Activated CD8-positive, alpha-beta T cell treated with anti-CD3 and anti-CD28 coated beads, Interleukin-2, amount 10 ng/mL, durations not matched to agents 7 days and 5 days (primary cell): ENCODE data around the gene JADE1. TPM values are rescaled to one million over a fixed set of nuclear protein-coding genes. Genes with fewer than 3 reads are reported as not detected.

Experiments used
- ATAC-seq: fragments of 150-1000 bp; cut with Tn5 transposase; one replicate; pipeline ENCODE4 v1.10.0; 2021; ENCODE audit warnings: moderate library complexity
- CTCF ChIA-PET: fragments of 350-600 bp; sonication (Branson Sonifier 250); formaldehyde crosslinking; loops from one replicate; lab custom pipeline; 2021; ENCODE audit warnings: antibody characterized with exemption; lab: Charles Lee
- POLR2A ChIA-PET: fragments of 350-600 bp; sonication (Branson Sonifier 250); formaldehyde crosslinking; loops from one replicate; lab custom pipeline; 2021; ENCODE audit warnings: antibody characterized with exemption; lab: Charles Lee
- DNase-seq: peaks from one replicate; pipeline ENCODE4 v3.0.0-alpha.2; 2020
- H3K27ac Mint-ChIP-seq: one replicate; pipeline ENCODE4 v1.8.0; 2021; ENCODE audit warnings: mild to moderate bottlenecking, mixed read lengths
- H3K27me3 Mint-ChIP-seq: one replicate; pipeline ENCODE4 v1.8.0; 2021; ENCODE audit warnings: low read depth, mixed read lengths
- H3K36me3 Mint-ChIP-seq: one replicate; pipeline ENCODE4 v1.8.0; 2021; ENCODE audit warnings: low read depth, mixed read lengths
- H3K4me1 Mint-ChIP-seq: one replicate; pipeline ENCODE4 v1.8.0; 2021; ENCODE audit warnings: low read depth, mixed read lengths
- H3K4me3 Mint-ChIP-seq: one replicate; pipeline ENCODE4 v1.8.0; 2021; ENCODE audit warnings: mild to moderate bottlenecking, mixed read lengths
- H3K9me3 Mint-ChIP-seq: one replicate; pipeline ENCODE4 v1.8.0; 2022; ENCODE audit warnings: mixed read lengths; ENCODE audit not compliant: insufficient read depth
- total RNA-seq, 2 experiments: library from RNA; stranded (reverse); gene quantifications; one replicate each; pipeline ENCODE4 v1.2.3, GENCODE V29; 2021

Gene JADE1
- total RNA-seq, 2 experiments from 2014 or later: 33.5 to 36.0 TPM

GRCh38 chr4:128811571-128812441 lies 2.3 kb downstream of the JADE1 start:
- peak overlapping the region; percentile 99 for H3K27ac Mint-ChIP-seq
- H3K9me3 Mint-ChIP-seq: no peaks in the 10 kb centered on the region
- DNase-seq: peak; percentile 90
- peaks cover 15% of the 10 kb centered on the region for H3K36me3 Mint-ChIP-seq
- peak; percentile 54 for ATAC-seq
- ChIA-PET CTCF (interaction anchor here (0.8 to 2.2 kb wide), 11 partner anchors 19 to 284 kb away, joined by 3 to 11 read pairs (median 3); partner anchors contain the start of gene C4orf33), POLR2A (interaction anchor here (0.7 to 2.9 kb wide), 23 partner anchors 9 to 931 kb away, joined by 3 to 47 read pairs (median 5); partner anchors contain the start of genes ABHD18, C4orf33, LARP1B and MFSD8)
- peak overlapping the region; percentile 99 for H3K4me3 Mint-ChIP-seq
- peaks cover 38% of the 10 kb centered on the region for H3K4me1 Mint-ChIP-seq
- no peaks in the 10 kb centered on the region for H3K27me3 Mint-ChIP-seq

GRCh38 chr4:128812442-128813235 lies 3.1 kb downstream of the JADE1 start:
- H3K4me3 Mint-ChIP-seq: peak overlapping the region; percentile 72
- peak; percentile 0 for ATAC-seq
- peaks cover 38% of the 10 kb centered on the region for H3K4me1 Mint-ChIP-seq
- no peaks in the 10 kb centered on the region for H3K9me3 Mint-ChIP-seq
- ChIA-PET CTCF (interaction anchor here (0.8 to 2.2 kb wide), 12 partner anchors 13 to 283 kb away, joined by 3 to 11 read pairs (median 4); partner anchors contain the start of gene C4orf33), POLR2A (interaction anchor here (0.7 to 2.9 kb wide), 24 partner anchors 9 to 931 kb away, joined by 3 to 47 read pairs (median 4); partner anchors contain the start of genes ABHD18, C4orf33, LARP1B and MFSD8)
- peak; percentile 63 for DNase-seq
- H3K36me3 Mint-ChIP-seq: peaks cover 15% of the 10 kb centered on the region
- no peaks in the 10 kb centered on the region for H3K27me3 Mint-ChIP-seq
- peak overlapping the region; percentile 96 for H3K27ac Mint-ChIP-seq

- Mint-ChIP-seq H3K4me1 (peaks cover 47% of the 10 kb centered on the region), H3K27me3 (no peaks in the 10 kb centered on the region), H3K4me3 (peak overlapping the region; percentile 28), H3K36me3 (peaks cover 24% of the 10 kb centered on the region), H3K27ac (no peak overlapping the region), H3K9me3 (no peaks in the 10 kb centered on the region)
- DNase-seq: no peak
- no peak for ATAC-seq
- ChIA-PET CTCF (interaction anchor here (0.7 to 1.2 kb wide), 2 partner anchors 48 to 622 kb away, joined by 3 read pairs; no protein-coding TSS in a partner anchor), POLR2A (interaction anchor here (1.7 to 2.9 kb wide), 2 partner anchors 41 to 280 kb away, joined by 5 to 47 read pairs; partner anchors contain the start of gene SCLT1)
Observed at GRCh38 chr4:128813965-128814364, 4.5 kb downstream of the JADE1 start.

- H3K27ac Mint-ChIP-seq: peak overlapping the region; percentile 69
- CTCF ChIA-PET: interaction anchor here (0.9 to 1.6 kb wide), 5 partner anchors 9 to 36 kb away, joined by 3 to 8 read pairs (median 5); partner anchors contain the start of gene JADE1
- DNase-seq: no peak
Observed at GRCh38 chr4:128818442-128818841, 8.9 kb downstream of the JADE1 start.

GRCh38 chr4:128819082-128819742 lies 9.7 kb downstream of the JADE1 start:
- Mint-ChIP-seq H3K27me3 (no peaks in the 10 kb centered on the region), H3K36me3 (peaks cover 35% of the 10 kb centered on the region), H3K9me3 (no peaks in the 10 kb centered on the region), H3K27ac (peak overlapping the region; percentile 69), H3K4me1 (peaks cover 49% of the 10 kb centered on the region), H3K4me3 (peak overlapping the region; percentile 20)
- ChIA-PET CTCF (interaction anchor here (0.6 to 1.6 kb wide), 6 partner anchors 10 to 434 kb away, joined by 3 to 8 read pairs (median 5); partner anchors contain the start of gene JADE1), POLR2A (interaction anchor here (0.8 to 1.4 kb wide), 2 partner anchors 10 to 35 kb away, joined by 3 to 4 read pairs; partner anchors contain the start of gene JADE1)
- ATAC-seq: peak; percentile 47
- DNase-seq: no peak

More at GRCh38 chr4:128818442-128818841, 8.9 kb downstream of the JADE1 start:
- Mint-ChIP-seq H3K9me3 (no peaks in the 10 kb centered on the region), H3K27me3 (no peaks in the 10 kb centered on the region), H3K36me3 (peaks cover 38% of the 10 kb centered on the region), H3K4me1 (peaks cover 55% of the 10 kb centered on the region), H3K4me3 (no peak overlapping the region)
- no peak for ATAC-seq
- POLR2A ChIA-PET: interaction anchor here (0.8 to 1.4 kb wide), 2 partner anchors 9 to 36 kb away, joined by 3 to 4 read pairs; partner anchors contain the start of gene JADE1

GRCh38 chr4:128820671-128821070 lies 11.2 kb downstream of the JADE1 start:
- ChIA-PET POLR2A (interaction anchor here (2.1 kb wide), 1 partner anchor 9 kb away, joined by 12 read pairs; no protein-coding TSS in a partner anchor), CTCF (interaction anchor here (1.0 kb wide), 1 partner anchor 11 kb away, joined by 3 read pairs; no protein-coding TSS in a partner anchor)
- H3K4me3 Mint-ChIP-seq: no peak overlapping the region
- peaks cover 46% of the 10 kb centered on the region for H3K4me1 Mint-ChIP-seq
- H3K27me3 Mint-ChIP-seq: no peaks in the 10 kb centered on the region
- no peaks in the 10 kb centered on the region for H3K9me3 Mint-ChIP-seq
- no peak for ATAC-seq
- H3K36me3 Mint-ChIP-seq: peaks cover 35% of the 10 kb centered on the region
- DNase-seq: no peak
- no peak overlapping the region for H3K27ac Mint-ChIP-seq

- H3K4me3 Mint-ChIP-seq: no peak overlapping the region
- H3K4me1 Mint-ChIP-seq: peaks cover 46% of the 10 kb centered on the region
- no peak overlapping the region for H3K27ac Mint-ChIP-seq
- no peak for DNase-seq
- peaks cover 32% of the 10 kb centered on the region for H3K36me3 Mint-ChIP-seq
- no peak for ATAC-seq
- H3K27me3 Mint-ChIP-seq: no peaks in the 10 kb centered on the region
- ChIA-PET POLR2A (interaction anchor here (2.1 kb wide), 1 partner anchor 9 kb away, joined by 12 read pairs; no protein-coding TSS in a partner anchor), CTCF (interaction anchor here (1.0 kb wide), 1 partner anchor 11 kb away, joined by 3 read pairs; no protein-coding TSS in a partner anchor)
- H3K9me3 Mint-ChIP-seq: no peaks in the 10 kb centered on the region
Observed at GRCh38 chr4:128821151-128821550, 11.7 kb downstream of the JADE1 start.

- no peak overlapping the region for H3K27ac Mint-ChIP-seq
- DNase-seq (no peak), ATAC-seq (no peak)
- H3K36me3 Mint-ChIP-seq: peaks cover 33% of the 10 kb centered on the region
- CTCF ChIA-PET: no interaction called here
- H3K27me3 Mint-ChIP-seq: no peaks in the 10 kb centered on the region
- H3K9me3 Mint-ChIP-seq: no peaks in the 10 kb centered on the region
- H3K4me1 Mint-ChIP-seq: peaks cover 46% of the 10 kb centered on the region
- POLR2A ChIA-PET: interaction anchor here (2.6 kb wide), 1 partner anchor 11 kb away, joined by 14 read pairs; no protein-coding TSS in a partner anchor
- no peak overlapping the region for H3K4me3 Mint-ChIP-seq
Observed at GRCh38 chr4:128823025-128823661, 13.6 kb downstream of the JADE1 start.

GRCh38 chr4:128825226-128825625 lies 15.7 kb downstream of the JADE1 start:
- Mint-ChIP-seq H3K4me1 (peaks cover 28% of the 10 kb centered on the region), H3K36me3 (peaks cover 27% of the 10 kb centered on the region), H3K9me3 (no peaks in the 10 kb centered on the region), H3K27ac (no peak overlapping the region), H3K4me3 (no peak overlapping the region), H3K27me3 (no peaks in the 10 kb centered on the region)
- DNase-seq (no peak), ATAC-seq (no peak)
- ChIA-PET CTCF (interaction anchor here (1.0 kb wide), 1 partner anchor 12 kb away, joined by 4 read pairs; no protein-coding TSS in a partner anchor), POLR2A (interaction anchor here (2.6 to 2.9 kb wide), 2 partner anchors 13 kb away, joined by 12 to 14 read pairs; no protein-coding TSS in a partner anchor)

- DNase-seq: no peak
- H3K27ac Mint-ChIP-seq: peak overlapping the region; percentile 37
- POLR2A ChIA-PET: interaction anchor here (2.9 kb wide), 1 partner anchor 15 kb away, joined by 12 read pairs; no protein-coding TSS in a partner anchor
- H3K4me1 Mint-ChIP-seq: peaks cover 29% of the 10 kb centered on the region
- H3K27me3 Mint-ChIP-seq: no peaks in the 10 kb centered on the region
- no peaks in the 10 kb centered on the region for H3K9me3 Mint-ChIP-seq
- ATAC-seq: no peak
- H3K4me3 Mint-ChIP-seq: no peak overlapping the region
- CTCF ChIA-PET: no interaction called here
- peaks cover 31% of the 10 kb centered on the region for H3K36me3 Mint-ChIP-seq
Observed at GRCh38 chr4:128827296-128827695, 17.8 kb downstream of the JADE1 start.
